PC-9 (cell line): ENCODE results near the gene SDK1. TPM values are rescaled to one million over a fixed set of nuclear protein-coding genes. Genes with fewer than 3 reads are reported as not detected.

Experiments
- BruUV-seq: library from RNA; stranded (reverse); fragments of 400-500 nt; replicated peaks from 2 replicates; lab custom pipeline; 2021; lab: Mats Ljungman, UMichigan
- CTCF ChIA-PET: fragments of 300-600 bp; sonication (Branson Sonifier 250); formaldehyde crosslinking; loops from one replicate; lab custom pipeline; 2022; ENCODE audit warnings: antibody characterized with exemption; lab: Charles Lee
- POLR2A ChIA-PET: fragments of 300-600 bp; sonication (Branson Sonifier 250); formaldehyde crosslinking; loops from one replicate; lab custom pipeline; 2022; ENCODE audit warnings: antibody characterized with exemption; ENCODE audit not compliant: unreplicated experiment; lab: Charles Lee
- DNase-seq, 2 experiments: peaks; one replicate each; pipeline versions ENCODE4 v3.0.0 to v3.0.0-alpha.2; 2015 to 2022; ENCODE audit warnings: mixed read lengths in 1 of 2
- H2AFZ ChIP-seq: fragments of 200-600 bp; sonication (generic); 2 replicates; pipeline ENCODE4 v1.8.1; 2017; ENCODE audit warnings: antibody characterized with exemption
- H3F3A ChIP-seq: fragments of 200-600 bp; sonication (generic); 2 replicates; pipeline ENCODE4 v1.8.1; 2017; ENCODE audit warnings: antibody characterized with exemption, mild to moderate bottlenecking, low read depth; ENCODE audit not compliant: insufficient read depth
- H3K27ac ChIP-seq: fragments of 200-600 bp; sonication (generic); 2 replicates; pipeline ENCODE4 v1.6.1; 2016; ENCODE audit warnings: mixed run types
- H3K27me3 ChIP-seq: fragments of 200-600 bp; sonication (generic); 2 replicates; pipeline ENCODE4 v1.6.1; 2016; ENCODE audit warnings: low read depth, mixed run types; ENCODE audit not compliant: insufficient read depth
- H3K36me3 ChIP-seq: fragments of 200-600 bp; sonication (generic); 2 replicates; pipeline ENCODE4 v1.6.1; 2016; ENCODE audit warnings: low read depth, mixed run types
- H3K4me1 ChIP-seq: fragments of 200-600 bp; sonication (generic); replicated peaks from 2 replicates; pipeline ENCODE4 v1.6.1; 2016; ENCODE audit warnings: mixed run types; ENCODE audit not compliant: insufficient read depth
- H3K4me2 ChIP-seq: fragments of 200-600 bp; sonication (generic); 2 replicates; pipeline ENCODE4 v1.6.1; 2017; ENCODE audit warnings: mixed run types
- H3K4me3 ChIP-seq: fragments of 200-600 bp; sonication (generic); 2 replicates; pipeline ENCODE4 v1.6.1; 2016; ENCODE audit warnings: mixed run types
- H3K79me2 ChIP-seq: fragments of 200-600 bp; sonication (generic); 2 replicates; pipeline ENCODE4 v1.6.1; 2017; ENCODE audit warnings: low read depth, mixed run types
- H3K9me2 ChIP-seq: fragments of 200-600 bp; sonication (generic); 2 replicates; pipeline ENCODE4 v1.8.1; 2017; ENCODE audit warnings: mild to moderate bottlenecking; ENCODE audit not compliant: insufficient read depth
- H3K9me3 ChIP-seq: fragments of 200-600 bp; sonication (generic); 2 replicates; pipeline ENCODE4 v1.8.1; 2016; ENCODE audit warnings: low read depth; ENCODE audit not compliant: insufficient read depth
- H4K20me1 ChIP-seq: fragments of 200-600 bp; sonication (generic); 2 replicates; pipeline ENCODE4 v1.8.1; 2017; ENCODE audit not compliant: insufficient read depth
- CTCF ChIP-seq: fragments of 200-600 bp; sonication (generic); conservative IDR thresholded peaks from 2 replicates; pipeline ENCODE4 v1.6.1; 2017; ENCODE audit warnings: mixed run types, antibody characterized with exemption, mild to moderate bottlenecking, moderate library complexity
- EZH2 ChIP-seq: fragments of 200-600 bp; sonication (generic); IDR thresholded peaks from 2 replicates; pipeline ENCODE4 v1.8.0; 2017; ENCODE audit warnings: antibody characterized with exemption, low read depth
- intact Hi-C: fragments of 100-400 bp; cut with micrococcal nuclease; formaldehyde crosslinking; loops from one replicate; pipeline ENCODE4 v1.10.0; 2022; ENCODE audit not compliant: unreplicated experiment
- total RNA-seq: library from RNA; stranded (reverse); gene quantifications from 2 replicates; pipeline ENCODE4 v1.2.3, GENCODE V29; 2021

SDK1 gene
- total RNA-seq, 1 experiment from 2014 or later, result not detected

- no peaks in the 10 kb centered on the region for H4K20me1 ChIP-seq
- no peaks in the 10 kb centered on the region for H3K4me1 ChIP-seq
- H3K9me3 ChIP-seq, result no peaks in the 10 kb centered on the region
- peak overlapping the region; percentile 44; the same call in 1 of the 2 replicates for H3K4me3 ChIP-seq
- CTCF ChIA-PET, result no interaction called here
- peak overlapping the region; percentile 46 for H3K4me2 ChIP-seq
- H3K27ac ChIP-seq, result no peak overlapping the region
- no peaks in the 10 kb centered on the region for H3K36me3 ChIP-seq
- no TSS peak for BruUV-seq
- intact Hi-C loops, result no loop called here
- H3F3A ChIP-seq, result no peaks in the 10 kb centered on the region
- no peaks in the 10 kb centered on the region for H3K9me2 ChIP-seq
- peak overlapping the region; percentile 61; the same call in 1 of the 2 replicates for H2AFZ ChIP-seq
- H3K79me2 ChIP-seq, result no peaks in the 10 kb centered on the region
- no peaks in the 10 kb centered on the region; the same call in 1 of the 2 replicates for H3K27me3 ChIP-seq
- TF ChIP-seq EZH2 (no peak), CTCF (no peak)
- DNase-seq, result no peak
- POLR2A ChIA-PET, result no interaction called here
Measured at GRCh38 chr7:3259711-3260400, 41.2 kb upstream of the SDK1 start.

GRCh38 chr7:3260401-3260715, 40.7 kb upstream of the SDK1 start:
- Histone ChIP-seq H3K27me3 (no peaks in the 10 kb centered on the region; the same call in 1 of the 2 replicates), H3K4me1 (no peaks in the 10 kb centered on the region), H3K9me3 (no peaks in the 10 kb centered on the region), H4K20me1 (no peaks in the 10 kb centered on the region), H3K4me2 (peak overlapping the region; percentile 46), H3K9me2 (no peaks in the 10 kb centered on the region), H3K79me2 (no peaks in the 10 kb centered on the region), H2AFZ (peak overlapping the region; percentile 61; the same call in 1 of the 2 replicates), H3K4me3 (peak overlapping the region; percentile 44; the same call in 1 of the 2 replicates), H3F3A (no peaks in the 10 kb centered on the region), H3K36me3 (no peaks in the 10 kb centered on the region), H3K27ac (no peak overlapping the region)
- DNase-seq, result no peak
- intact Hi-C loops, result no loop called here
- POLR2A ChIA-PET, result no interaction called here
- TF ChIP-seq EZH2 (no peak), CTCF (no peak)
- no TSS peak for BruUV-seq
- CTCF ChIA-PET, result no interaction called here

- no peaks in the 10 kb centered on the region; the same call in 1 of the 2 replicates for H3K27me3 ChIP-seq
- no peak for DNase-seq
- no peaks in the 10 kb centered on the region for H3F3A ChIP-seq
- TF ChIP-seq CTCF (no peak), EZH2 (no peak)
- POLR2A ChIA-PET, result no interaction called here
- no peaks in the 10 kb centered on the region for H3K9me3 ChIP-seq
- BruUV-seq, result no TSS peak
- intact Hi-C loops, result no loop called here
- H3K79me2 ChIP-seq, result no peaks in the 10 kb centered on the region
- CTCF ChIA-PET, result no interaction called here
- H4K20me1 ChIP-seq, result no peaks in the 10 kb centered on the region
- H3K4me1 ChIP-seq, result 0 out of 2 replicates have a peak, but pooled peaks cover 5% of the 10 kb centered on the region
- no peaks in the 10 kb centered on the region for H3K36me3 ChIP-seq
- H2AFZ ChIP-seq, result no peak overlapping the region
- no peaks in the 10 kb centered on the region for H3K9me2 ChIP-seq
- H3K4me3 ChIP-seq, result no peak overlapping the region
- H3K4me2 ChIP-seq, result no peak overlapping the region
- no peak overlapping the region for H3K27ac ChIP-seq
Measured at GRCh38 chr7:3264693-3265339, 36.2 kb upstream of the SDK1 start.
